ENCODE data around the gene EIF4G3. TPM values are rescaled to one million over a fixed set of nuclear protein-coding genes. Genes with fewer than 3 reads are reported as not detected.

The EIF4G3 gene
- total and polyA plus RNA-seq, 9 of the 15 experiments (the other 6 are each of a cell fraction or from before 2014, with no cell fraction given) = 6.7 to 40.5 (median 32.1) TPM

DNA sequence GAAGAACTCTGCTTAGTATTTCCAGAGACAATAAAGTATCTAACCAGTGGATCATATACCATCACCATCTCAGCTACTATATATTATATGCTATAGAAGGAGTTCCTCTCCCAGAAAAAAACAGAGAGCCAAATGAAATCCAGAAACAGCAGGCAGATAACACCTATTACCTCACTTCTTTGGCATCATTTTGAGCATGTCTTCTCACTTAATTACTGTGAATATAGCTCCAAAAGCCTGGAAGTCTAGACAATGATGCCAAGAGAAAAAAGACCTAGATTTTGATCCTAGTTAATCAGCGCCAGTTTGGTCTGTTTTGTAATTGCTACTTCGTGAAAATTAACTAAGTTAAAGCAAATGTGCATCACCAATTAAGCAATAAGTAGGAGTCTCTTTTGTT is 131.3 kb downstream of the EIF4G3 start (continued):
- no peak for TF ChIP-seq EP300 (IDR thresholded peaks at IDR 0.05; ENCODE audit: low read length)
- TF ChIP-seq KDM2B (CRISPR knock-in tag; IDR thresholded peaks at IDR 0.05) = no peak
- TF ChIP-seq, protein P1, sequence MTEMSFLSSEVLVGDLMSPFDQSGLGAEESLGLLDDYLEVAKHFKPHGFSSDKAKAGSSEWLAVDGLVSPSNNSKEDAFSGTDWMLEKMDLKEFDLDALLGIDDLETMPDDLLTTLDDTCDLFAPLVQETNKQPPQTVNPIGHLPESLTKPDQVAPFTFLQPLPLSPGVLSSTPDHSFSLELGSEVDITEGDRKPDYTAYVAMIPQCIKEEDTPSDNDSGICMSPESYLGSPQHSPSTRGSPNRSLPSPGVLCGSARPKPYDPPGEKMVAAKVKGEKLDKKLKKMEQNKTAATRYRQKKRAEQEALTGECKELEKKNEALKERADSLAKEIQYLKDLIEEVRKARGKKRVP (CRISPR knock-in tag; IDR thresholded peaks at IDR 0.05) = no peak
- TF ChIP-seq ZNF174 (CRISPR knock-in tag; IDR thresholded peaks at IDR 0.05) = no peak
- TF ChIP-seq SMAD1 (IDR thresholded peaks at IDR 0.05; ENCODE audit: low read depth, low read length, partially characterized antibody) = no peak
- TF ChIP-seq, protein P2, sequence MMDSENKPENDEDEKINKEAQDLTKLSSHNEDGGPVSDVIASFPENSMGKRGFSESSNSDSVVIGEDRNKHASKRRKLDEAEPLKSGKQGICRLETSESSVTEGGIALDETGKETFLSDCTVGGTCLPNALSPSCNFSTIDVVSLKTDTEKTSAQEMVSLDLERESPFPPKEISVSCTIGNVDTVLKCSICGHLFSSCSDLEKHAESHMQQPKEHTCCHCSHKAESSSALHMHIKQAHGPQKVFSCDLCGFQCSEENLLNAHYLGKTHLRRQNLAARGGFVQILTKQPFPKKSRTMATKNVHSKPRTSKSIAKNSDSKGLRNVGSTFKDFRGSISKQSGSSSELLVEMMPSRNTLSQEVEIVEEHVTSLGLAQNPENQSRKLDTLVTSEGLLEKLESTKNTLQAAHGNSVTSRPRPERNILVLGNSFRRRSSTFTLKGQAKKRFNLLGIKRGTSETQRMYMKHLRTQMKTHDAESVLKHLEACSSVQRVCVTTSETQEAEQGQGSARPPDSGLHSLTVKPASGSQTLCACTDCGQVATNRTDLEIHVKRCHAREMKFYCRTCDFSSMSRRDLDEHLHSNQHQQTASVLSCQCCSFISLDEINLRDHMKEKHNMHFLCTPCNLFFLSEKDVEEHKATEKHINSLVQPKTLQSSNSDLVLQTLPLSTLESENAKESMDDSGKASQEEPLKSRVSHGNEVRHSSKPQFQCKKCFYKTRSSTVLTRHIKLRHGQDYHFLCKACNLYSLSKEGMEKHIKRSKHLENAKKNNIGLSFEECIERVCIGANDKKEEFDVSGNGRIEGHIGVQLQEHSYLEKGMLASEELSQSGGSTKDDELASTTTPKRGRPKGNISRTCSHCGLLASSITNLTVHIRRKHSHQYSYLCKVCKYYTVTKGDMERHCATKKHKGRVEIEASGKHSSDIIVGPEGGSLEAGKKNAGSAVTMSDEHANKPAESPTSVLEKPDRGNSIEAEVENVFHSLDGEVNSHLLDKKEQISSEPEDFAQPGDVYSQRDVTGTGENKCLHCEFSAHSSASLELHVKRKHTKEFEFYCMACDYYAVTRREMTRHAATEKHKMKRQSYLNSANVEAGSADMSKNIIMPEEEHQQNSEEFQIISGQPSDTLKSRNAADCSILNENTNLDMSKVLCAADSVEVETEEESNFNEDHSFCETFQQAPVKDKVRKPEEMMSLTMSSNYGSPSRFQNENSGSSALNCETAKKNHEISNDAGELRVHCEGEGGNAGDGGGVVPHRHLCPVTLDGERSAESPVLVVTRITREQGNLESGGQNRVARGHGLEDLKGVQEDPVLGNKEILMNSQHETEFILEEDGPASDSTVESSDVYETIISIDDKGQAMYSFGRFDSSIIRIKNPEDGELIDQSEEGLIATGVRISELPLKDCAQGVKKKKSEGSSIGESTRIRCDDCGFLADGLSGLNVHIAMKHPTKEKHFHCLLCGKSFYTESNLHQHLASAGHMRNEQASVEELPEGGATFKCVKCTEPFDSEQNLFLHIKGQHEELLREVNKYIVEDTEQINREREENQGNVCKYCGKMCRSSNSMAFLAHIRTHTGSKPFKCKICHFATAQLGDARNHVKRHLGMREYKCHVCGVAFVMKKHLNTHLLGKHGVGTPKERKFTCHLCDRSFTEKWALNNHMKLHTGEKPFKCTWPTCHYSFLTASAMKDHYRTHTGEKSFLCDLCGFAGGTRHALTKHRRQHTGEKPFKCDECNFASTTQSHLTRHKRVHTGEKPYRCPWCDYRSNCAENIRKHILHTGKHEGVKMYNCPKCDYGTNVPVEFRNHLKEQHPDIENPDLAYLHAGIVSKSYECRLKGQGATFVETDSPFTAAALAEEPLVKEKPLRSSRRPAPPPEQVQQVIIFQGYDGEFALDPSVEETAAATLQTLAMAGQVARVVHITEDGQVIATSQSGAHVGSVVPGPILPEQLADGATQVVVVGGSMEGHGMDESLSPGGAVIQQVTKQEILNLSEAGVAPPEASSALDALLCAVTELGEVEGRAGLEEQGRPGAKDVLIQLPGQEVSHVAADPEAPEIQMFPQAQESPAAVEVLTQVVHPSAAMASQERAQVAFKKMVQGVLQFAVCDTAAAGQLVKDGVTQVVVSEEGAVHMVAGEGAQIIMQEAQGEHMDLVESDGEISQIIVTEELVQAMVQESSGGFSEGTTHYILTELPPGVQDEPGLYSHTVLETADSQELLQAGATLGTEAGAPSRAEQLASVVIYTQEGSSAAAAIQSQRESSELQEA (IDR thresholded peaks at IDR 0.05; ENCODE audit: low read depth) = no peak
- TF ChIP-seq BHLHE40 (IDR thresholded peaks at IDR 0.05; ENCODE audit: low read length) = no peak
- no peak for TF ChIP-seq SIRT6 (IDR thresholded peaks at IDR 0.05; ENCODE audit: low read depth, low read length)
- no peak for TF ChIP-seq BRCA1 (IDR thresholded peaks at IDR 0.05)
- no peak for TF ChIP-seq BRCA1 (CRISPR knock-in tag; IDR thresholded peaks at IDR 0.05)

All from K562 (cell line).